Pancreas (tissue), 10 donors: Measurements from ENCODE around the gene ACLY. TPM values are rescaled to one million over a fixed set of nuclear protein-coding genes. Genes with fewer than 3 reads are reported as not detected.

Experiments used
- ATAC-seq, 4 donors: fragments of 200-7000 bp; cut with Tn5 transposase; one replicate each; pipeline versions ENCODE4 v1.8.0 to v1.9.1; 2020; ENCODE audit warnings: mild to moderate bottlenecking in 4 of 4, moderate library complexity in 4 of 4
- DNase-seq, 6 donors: peaks; one replicate each; pipeline ENCODE4 v3.0.0-alpha.2; 2020
- FAIRE-seq: peaks from 2 replicates; lab custom pipeline; 2012; peaks lifted over from hg19 to GRCh38; lab: Jason Lieb, UNC
- H3K27ac ChIP-seq, 4 donors: fragments of 200-600 bp; sonication (generic); 1 replicate in 3 of 4; 2 replicates in 1 of 4; pipeline versions ENCODE4 v1.5.0 to v1.8.0; 2020
- H3K27me3 ChIP-seq, 4 donors: fragments of 200-600 bp; one replicate each; pipeline ENCODE4 v1.8.0; 2021
- H3K36me3 ChIP-seq, 3 donors: fragments of 200-600 bp; sonication (generic) in 1 of 3; one replicate each; pipeline versions ENCODE4 v1.5.0 to v1.8.0; 2020 to 2021
- H3K4me1 ChIP-seq, 3 donors: fragments of 200-600 bp; one replicate each; pipeline ENCODE4 v1.8.0; 2021
- H3K4me3 ChIP-seq, 4 donors: fragments of 200-600 bp; sonication (generic) in 2 of 4; one replicate each; pipeline versions ENCODE4 v1.5.0 to v1.8.0; 2020 to 2021
- H3K9me3 ChIP-seq, 4 donors: fragments of 200-600 bp; one replicate each; pipeline ENCODE4 v1.8.0; 2021
- CTCF ChIP-seq, 4 donors: fragments of 200-600 bp; sonication (generic) in 3 of 4; IDR thresholded peaks; one replicate each; pipeline versions ENCODE4 v1.5.0 to v1.8.0; 2021; ENCODE audit warnings: antibody characterized with exemption in 4 of 4
- WGBS, 2 donors: extraction: QIAGEN DNeasy Blood & Tissue Kit; methylation state at CpG; one replicate each; pipeline ENCODE4 v1.1.7; 2013; 5-methylcytosine and 5-hydroxymethylcytosine counted together
- intact Hi-C, 3 donors: fragments of 100-400 bp; cut with DNase I; formaldehyde crosslinking; loops; one replicate each; pipeline versions ENCODE4 v1.11.1 to v1.14.2; 2022
- polyA plus RNA-seq, 2 donors: library from polyadenylated mRNA; stranded (reverse); fragments of 200-250 nt; gene quantifications; one replicate each; pipeline ENCODE4 v1.2.3, GENCODE V29; 2013
- total RNA-seq, 6 donors: library from RNA; stranded (reverse); fragmentation: NEBNext Ultra II Directional in 4 of 6; extraction: Animal tissue kit (Norgen Biotek cat#: 25700) in 4 of 6; gene quantifications; one replicate each; pipeline versions ENCODE4 v1.2.1 to v1.2.4, GENCODE V29; 2021 to 2023
- donor health status: healthy with polysubstance abuse.
- donor health status: DM: no; HTN: no; CAD: no; lungs with moderate emphysema.
- donor health status: DM: no; HTN: no; CAD: no.
- donor health status: control.
- donor health status: control.
- donor health status: Bipolar disorder and iron deficiency.
- donor health status: DM: yes; HTN: yes; CAD: no.
- donor health status: DM: no; HTN: no; CAD: no.
- donor health status: DM: no; HTN: no; CAD: no.
- donor health status: DM: yes; HTN: yes; CAD: no.

The ACLY gene
- total and polyA plus RNA-seq, 8 donors = 22.0 to 101 (median 58.3) TPM

GRCh38 chr17:41928693-41929251, 10.0 kb upstream of the ACLY start:
- intact Hi-C loops = no loop called here
- no peaks in the 10 kb centered on the region for H3K36me3 ChIP-seq
- no peak overlapping the region for H3K4me3 ChIP-seq
- H3K9me3 ChIP-seq = no peaks in the 10 kb centered on the region
- no peak for TF ChIP-seq CTCF (IDR thresholded peaks at IDR 0.05)
- DNase-seq (no peak), ATAC-seq (no peak), FAIRE-seq (no peak)
- WGBS, 2 donors = 78 to 87% methylated on average over 6 of the region's 6 CpGs
- H3K4me1 ChIP-seq = peaks cover 0 to 9% (median 0%) of the 10 kb centered on the region in 3 donors
- no peaks in the 10 kb centered on the region for H3K27me3 ChIP-seq
- H3K27ac ChIP-seq = no peak overlapping the region

- Histone ChIP-seq H3K4me3 (no peak overlapping the region), H3K4me1 (peaks cover 0 to 9% (median 0%) of the 10 kb centered on the region in 3 donors), H3K9me3 (no peaks in the 10 kb centered on the region), H3K36me3 (no peaks in the 10 kb centered on the region), H3K27ac (no peak overlapping the region), H3K27me3 (no peaks in the 10 kb centered on the region)
- TF ChIP-seq CTCF (IDR thresholded peaks at IDR 0.05) = no peak
- no peak for DNase-seq
- no peak for FAIRE-seq
- no peak for ATAC-seq
- 88 to 90% methylated on average over 7 of the region's 7 CpGs for WGBS, 2 donors
- intact Hi-C loops = no loop called here
These were observed 7.3 kb upstream of the ACLY start for GRCh38 chr17:41925991-41926590.

GRCh38 chr17:41920580-41920955, 1.8 kb upstream of the ACLY start:
- Histone ChIP-seq H3K27me3 (no peaks in the 10 kb centered on the region), H3K4me1 (peaks cover 0 to 22% (median 6%) of the 10 kb centered on the region in 3 donors), H3K9me3 (no peaks in the 10 kb centered on the region), H3K4me3 (no peak overlapping the region), H3K27ac (no peak overlapping the region), H3K36me3 (no peaks in the 10 kb centered on the region)
- FAIRE-seq (no peak), ATAC-seq (no peak), DNase-seq (no peak)
- intact Hi-C loops = no loop called here
- TF ChIP-seq CTCF (IDR thresholded peaks at IDR 0.05) = no peak
- 84 to 95% methylated on average over 5 of the region's 5 CpGs for WGBS, 2 donors

- ATAC-seq (no peak), FAIRE-seq (no peak), DNase-seq (peak in 2 of 6 donors; percentile 48 to 55)
- intact Hi-C loops = no loop called here
- Histone ChIP-seq H3K4me3 (peak overlapping the region in 1 of 4 donors; percentile 96), H3K9me3 (no peaks in the 10 kb centered on the region), H3K4me1 (peaks cover 0 to 22% (median 6%) of the 10 kb centered on the region in 3 donors), H3K27me3 (no peaks in the 10 kb centered on the region), H3K36me3 (no peaks in the 10 kb centered on the region), H3K27ac (peak overlapping the region in 1 of 4 donors; percentile 73)
- TF ChIP-seq CTCF (IDR thresholded peaks at IDR 0.05) = no peak
- 75% methylated on average over 7 of the region's 7 CpGs for WGBS, 2 donors
These were observed 1.3 kb upstream of the ACLY start for GRCh38 chr17:41919840-41920579.
